ENCODE measurements around the gene GABRD.

The GABRD gene

GRCh38 chr1:1986451-1987141 lies 32.5 kb upstream of the GABRD start (continued):
- no peak for TF ChIP-seq ZNF565 (CRISPR knock-in tag; conservative IDR thresholded peaks at IDR 0.05; ENCODE audit: low read depth)
- no peak for TF ChIP-seq ESRRG (CRISPR knock-in tag; IDR thresholded peaks at IDR 0.05)
- TF ChIP-seq CSDC2 (CRISPR knock-in tag; IDR thresholded peaks at IDR 0.05): no peak
- TF ChIP-seq GLIS3 (CRISPR knock-in tag; IDR thresholded peaks at IDR 0.05): no peak
- TF ChIP-seq ZFP3 (CRISPR knock-in tag; IDR thresholded peaks at IDR 0.05): no peak
- TF ChIP-seq, protein P1, sequence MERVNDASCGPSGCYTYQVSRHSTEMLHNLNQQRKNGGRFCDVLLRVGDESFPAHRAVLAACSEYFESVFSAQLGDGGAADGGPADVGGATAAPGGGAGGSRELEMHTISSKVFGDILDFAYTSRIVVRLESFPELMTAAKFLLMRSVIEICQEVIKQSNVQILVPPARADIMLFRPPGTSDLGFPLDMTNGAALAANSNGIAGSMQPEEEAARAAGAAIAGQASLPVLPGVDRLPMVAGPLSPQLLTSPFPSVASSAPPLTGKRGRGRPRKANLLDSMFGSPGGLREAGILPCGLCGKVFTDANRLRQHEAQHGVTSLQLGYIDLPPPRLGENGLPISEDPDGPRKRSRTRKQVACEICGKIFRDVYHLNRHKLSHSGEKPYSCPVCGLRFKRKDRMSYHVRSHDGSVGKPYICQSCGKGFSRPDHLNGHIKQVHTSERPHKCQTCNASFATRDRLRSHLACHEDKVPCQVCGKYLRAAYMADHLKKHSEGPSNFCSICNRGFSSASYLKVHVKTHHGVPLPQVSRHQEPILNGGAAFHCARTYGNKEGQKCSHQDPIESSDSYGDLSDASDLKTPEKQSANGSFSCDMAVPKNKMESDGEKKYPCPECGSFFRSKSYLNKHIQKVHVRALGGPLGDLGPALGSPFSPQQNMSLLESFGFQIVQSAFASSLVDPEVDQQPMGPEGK (CRISPR knock-in tag; IDR thresholded peaks at IDR 0.05; ENCODE audit: borderline replicate concordance): no peak
- TF ChIP-seq RARB (CRISPR knock-in tag; IDR thresholded peaks at IDR 0.05): no peak
- no peak for TF ChIP-seq TCF4 (CRISPR knock-in tag; IDR thresholded peaks at IDR 0.05; ENCODE audit: borderline replicate concordance)
- no peak for TF ChIP-seq ZFP30 (CRISPR knock-in tag; IDR thresholded peaks at IDR 0.05)
- no peak for TF ChIP-seq ISL1 (CRISPR knock-in tag; IDR thresholded peaks at IDR 0.05)

- TF ChIP-seq ISL1 (CRISPR knock-in tag; IDR thresholded peaks at IDR 0.05) (no peak), ZNF565 (CRISPR knock-in tag; conservative IDR thresholded peaks at IDR 0.05; ENCODE audit: low read depth) (no peak), ARNTL (CRISPR knock-in tag; IDR thresholded peaks at IDR 0.05; ENCODE audit: borderline replicate concordance, low read depth) (no peak), PPARA (CRISPR knock-in tag; IDR thresholded peaks at IDR 0.05; ENCODE audit: borderline replicate concordance) (no peak), OSR1 (CRISPR knock-in tag; IDR thresholded peaks at IDR 0.05) (no peak), CREB5 (CRISPR knock-in tag; IDR thresholded peaks at IDR 0.05; ENCODE audit: low read depth) (no peak), CSDC2 (CRISPR knock-in tag; IDR thresholded peaks at IDR 0.05) (no peak), RARB (CRISPR knock-in tag; IDR thresholded peaks at IDR 0.05) (no peak), ESRRG (CRISPR knock-in tag; IDR thresholded peaks at IDR 0.05) (no peak), ZC3H10 (CRISPR knock-in tag; IDR thresholded peaks at IDR 0.05) (no peak), ZNF8 (CRISPR knock-in tag; IDR thresholded peaks at IDR 0.05) (no peak), GLIS3 (CRISPR knock-in tag; IDR thresholded peaks at IDR 0.05) (no peak), TCF4 (CRISPR knock-in tag; IDR thresholded peaks at IDR 0.05; ENCODE audit: borderline replicate concordance) (no peak), ZNF70 (CRISPR knock-in tag; IDR thresholded peaks at IDR 0.05) (no peak), ZFP3 (CRISPR knock-in tag; IDR thresholded peaks at IDR 0.05) (no peak)
- TF ChIP-seq, protein P2, sequence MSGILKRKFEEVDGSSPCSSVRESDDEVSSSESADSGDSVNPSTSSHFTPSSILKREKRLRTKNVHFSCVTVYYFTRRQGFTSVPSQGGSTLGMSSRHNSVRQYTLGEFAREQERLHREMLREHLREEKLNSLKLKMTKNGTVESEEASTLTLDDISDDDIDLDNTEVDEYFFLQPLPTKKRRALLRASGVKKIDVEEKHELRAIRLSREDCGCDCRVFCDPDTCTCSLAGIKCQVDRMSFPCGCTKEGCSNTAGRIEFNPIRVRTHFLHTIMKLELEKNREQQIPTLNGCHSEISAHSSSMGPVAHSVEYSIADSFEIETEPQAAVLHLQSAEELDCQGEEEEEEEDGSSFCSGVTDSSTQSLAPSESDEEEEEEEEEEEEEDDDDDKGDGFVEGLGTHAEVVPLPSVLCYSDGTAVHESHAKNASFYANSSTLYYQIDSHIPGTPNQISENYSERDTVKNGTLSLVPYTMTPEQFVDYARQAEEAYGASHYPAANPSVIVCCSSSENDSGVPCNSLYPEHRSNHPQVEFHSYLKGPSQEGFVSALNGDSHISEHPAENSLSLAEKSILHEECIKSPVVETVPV (CRISPR knock-in tag; IDR thresholded peaks at IDR 0.05): no peak
- ATAC-seq: no peak
Measured at GRCh38 chr1:1987142-1987510, 32.0 kb upstream of the GABRD start.

GRCh38 chr1:1988061-1988945 lies 30.8 kb upstream of the GABRD start:
- no peak for ATAC-seq
- TF ChIP-seq, protein P3, sequence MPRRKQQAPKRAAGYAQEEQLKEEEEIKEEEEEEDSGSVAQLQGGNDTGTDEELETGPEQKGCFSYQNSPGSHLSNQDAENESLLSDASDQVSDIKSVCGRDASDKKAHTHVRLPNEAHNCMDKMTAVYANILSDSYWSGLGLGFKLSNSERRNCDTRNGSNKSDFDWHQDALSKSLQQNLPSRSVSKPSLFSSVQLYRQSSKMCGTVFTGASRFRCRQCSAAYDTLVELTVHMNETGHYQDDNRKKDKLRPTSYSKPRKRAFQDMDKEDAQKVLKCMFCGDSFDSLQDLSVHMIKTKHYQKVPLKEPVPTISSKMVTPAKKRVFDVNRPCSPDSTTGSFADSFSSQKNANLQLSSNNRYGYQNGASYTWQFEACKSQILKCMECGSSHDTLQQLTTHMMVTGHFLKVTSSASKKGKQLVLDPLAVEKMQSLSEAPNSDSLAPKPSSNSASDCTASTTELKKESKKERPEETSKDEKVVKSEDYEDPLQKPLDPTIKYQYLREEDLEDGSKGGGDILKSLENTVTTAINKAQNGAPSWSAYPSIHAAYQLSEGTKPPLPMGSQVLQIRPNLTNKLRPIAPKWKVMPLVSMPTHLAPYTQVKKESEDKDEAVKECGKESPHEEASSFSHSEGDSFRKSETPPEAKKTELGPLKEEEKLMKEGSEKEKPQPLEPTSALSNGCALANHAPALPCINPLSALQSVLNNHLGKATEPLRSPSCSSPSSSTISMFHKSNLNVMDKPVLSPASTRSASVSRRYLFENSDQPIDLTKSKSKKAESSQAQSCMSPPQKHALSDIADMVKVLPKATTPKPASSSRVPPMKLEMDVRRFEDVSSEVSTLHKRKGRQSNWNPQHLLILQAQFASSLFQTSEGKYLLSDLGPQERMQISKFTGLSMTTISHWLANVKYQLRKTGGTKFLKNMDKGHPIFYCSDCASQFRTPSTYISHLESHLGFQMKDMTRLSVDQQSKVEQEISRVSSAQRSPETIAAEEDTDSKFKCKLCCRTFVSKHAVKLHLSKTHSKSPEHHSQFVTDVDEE (CRISPR knock-in tag; IDR thresholded peaks at IDR 0.05): no peak
- TF ChIP-seq ESRRG (CRISPR knock-in tag; IDR thresholded peaks at IDR 0.05): no peak
- no peak for TF ChIP-seq GLIS3 (CRISPR knock-in tag; IDR thresholded peaks at IDR 0.05)
- no peak for TF ChIP-seq ZNF565 (CRISPR knock-in tag; conservative IDR thresholded peaks at IDR 0.05; ENCODE audit: low read depth)
- no peak for TF ChIP-seq CSDC2 (CRISPR knock-in tag; IDR thresholded peaks at IDR 0.05)
- TF ChIP-seq OSR1 (CRISPR knock-in tag; IDR thresholded peaks at IDR 0.05): no peak
- no peak for TF ChIP-seq CREB5 (CRISPR knock-in tag; IDR thresholded peaks at IDR 0.05; ENCODE audit: low read depth)
- TF ChIP-seq ZNF70 (CRISPR knock-in tag; IDR thresholded peaks at IDR 0.05): no peak
- TF ChIP-seq, protein P4, sequence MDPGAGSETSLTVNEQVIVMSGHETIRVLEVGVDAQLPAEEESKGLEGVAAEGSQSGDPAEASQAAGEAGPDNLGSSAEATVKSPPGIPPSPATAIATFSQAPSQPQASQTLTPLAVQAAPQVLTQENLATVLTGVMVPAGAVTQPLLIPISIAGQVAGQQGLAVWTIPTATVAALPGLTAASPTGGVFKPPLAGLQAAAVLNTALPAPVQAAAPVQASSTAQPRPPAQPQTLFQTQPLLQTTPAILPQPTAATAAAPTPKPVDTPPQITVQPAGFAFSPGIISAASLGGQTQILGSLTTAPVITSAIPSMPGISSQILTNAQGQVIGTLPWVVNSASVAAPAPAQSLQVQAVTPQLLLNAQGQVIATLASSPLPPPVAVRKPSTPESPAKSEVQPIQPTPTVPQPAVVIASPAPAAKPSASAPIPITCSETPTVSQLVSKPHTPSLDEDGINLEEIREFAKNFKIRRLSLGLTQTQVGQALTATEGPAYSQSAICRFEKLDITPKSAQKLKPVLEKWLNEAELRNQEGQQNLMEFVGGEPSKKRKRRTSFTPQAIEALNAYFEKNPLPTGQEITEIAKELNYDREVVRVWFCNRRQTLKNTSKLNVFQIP (CRISPR knock-in tag; IDR thresholded peaks at IDR 0.05; ENCODE audit: borderline replicate concordance, low read depth): no peak
- TF ChIP-seq, protein P1 (CRISPR knock-in tag; IDR thresholded peaks at IDR 0.05; ENCODE audit: borderline replicate concordance): no peak
- TF ChIP-seq, protein P2 (CRISPR knock-in tag; IDR thresholded peaks at IDR 0.05): no peak
